ENCODE results near the gene AHCTF1. TPM values are rescaled to one million over a fixed set of nuclear protein-coding genes. Genes with fewer than 3 reads are reported as not detected.

Gene AHCTF1
- total RNA-seq, 6 experiments from 2014 or later: 10.3 to 23.4 (median 14.9) TPM

- Histone ChIP-seq H3K36me3 (no peaks in the 10 kb centered on the region), H3K9me3 (no peaks in the 10 kb centered on the region), H3K27ac (no peak overlapping the region), H3K4me3 (no peak overlapping the region), H3K4me1 (no peaks in the 10 kb centered on the region), H3K27me3 (no peaks in the 10 kb centered on the region)
- intact Hi-C loops (cut with DNase I): no loop called here
- no peak for DNase-seq
- no peak for ATAC-seq
- TF ChIP-seq POLR2A (IDR thresholded peaks at IDR 0.05): no peak
- TF ChIP-seq, protein P1, sequence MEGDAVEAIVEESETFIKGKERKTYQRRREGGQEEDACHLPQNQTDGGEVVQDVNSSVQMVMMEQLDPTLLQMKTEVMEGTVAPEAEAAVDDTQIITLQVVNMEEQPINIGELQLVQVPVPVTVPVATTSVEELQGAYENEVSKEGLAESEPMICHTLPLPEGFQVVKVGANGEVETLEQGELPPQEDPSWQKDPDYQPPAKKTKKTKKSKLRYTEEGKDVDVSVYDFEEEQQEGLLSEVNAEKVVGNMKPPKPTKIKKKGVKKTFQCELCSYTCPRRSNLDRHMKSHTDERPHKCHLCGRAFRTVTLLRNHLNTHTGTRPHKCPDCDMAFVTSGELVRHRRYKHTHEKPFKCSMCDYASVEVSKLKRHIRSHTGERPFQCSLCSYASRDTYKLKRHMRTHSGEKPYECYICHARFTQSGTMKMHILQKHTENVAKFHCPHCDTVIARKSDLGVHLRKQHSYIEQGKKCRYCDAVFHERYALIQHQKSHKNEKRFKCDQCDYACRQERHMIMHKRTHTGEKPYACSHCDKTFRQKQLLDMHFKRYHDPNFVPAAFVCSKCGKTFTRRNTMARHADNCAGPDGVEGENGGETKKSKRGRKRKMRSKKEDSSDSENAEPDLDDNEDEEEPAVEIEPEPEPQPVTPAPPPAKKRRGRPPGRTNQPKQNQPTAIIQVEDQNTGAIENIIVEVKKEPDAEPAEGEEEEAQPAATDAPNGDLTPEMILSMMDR (IDR thresholded peaks at IDR 0.05): no peak
- WGBS (ENCODE audit: insufficient coverage, low coverage, low lambda C conversion rate, missing lambda C conversion rate): 44% methylated on average over 14 of the region's 18 CpGs
Observed at GRCh38 chr1:246794048-246794827, 137.5 kb downstream of the AHCTF1 start.

DNA sequence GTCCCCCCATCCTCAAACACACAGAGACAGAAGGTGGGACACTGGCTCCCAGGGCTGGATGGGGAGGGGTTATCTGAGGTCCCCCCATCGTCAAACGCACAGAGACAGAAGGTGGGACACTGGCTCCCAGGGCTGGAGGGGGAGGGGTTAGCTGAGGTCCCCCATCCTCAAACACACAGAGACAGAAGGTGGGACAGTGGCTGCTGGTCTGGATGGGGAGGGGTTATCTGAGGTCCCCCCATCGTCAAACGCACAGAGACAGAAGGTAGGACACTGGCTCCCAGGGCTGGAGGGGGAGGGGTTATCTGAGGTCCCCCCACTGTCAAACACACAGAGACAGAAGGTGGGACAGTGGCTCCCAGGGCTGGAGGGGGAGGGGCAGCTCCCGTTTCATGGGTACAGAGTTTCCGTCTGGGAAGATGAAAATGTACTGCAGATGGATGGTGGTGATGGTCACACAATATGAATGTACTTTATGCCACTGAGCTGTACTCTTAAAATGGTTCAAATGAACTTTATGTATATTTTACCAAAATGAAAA lies 138.3 kb downstream of the AHCTF1 start:
- no peak for DNase-seq
- TF ChIP-seq POLR2A (IDR thresholded peaks at IDR 0.05): no peak
- TF ChIP-seq, protein P1 (IDR thresholded peaks at IDR 0.05): no peak
- intact Hi-C loops (cut with DNase I): no loop called here

DNA sequence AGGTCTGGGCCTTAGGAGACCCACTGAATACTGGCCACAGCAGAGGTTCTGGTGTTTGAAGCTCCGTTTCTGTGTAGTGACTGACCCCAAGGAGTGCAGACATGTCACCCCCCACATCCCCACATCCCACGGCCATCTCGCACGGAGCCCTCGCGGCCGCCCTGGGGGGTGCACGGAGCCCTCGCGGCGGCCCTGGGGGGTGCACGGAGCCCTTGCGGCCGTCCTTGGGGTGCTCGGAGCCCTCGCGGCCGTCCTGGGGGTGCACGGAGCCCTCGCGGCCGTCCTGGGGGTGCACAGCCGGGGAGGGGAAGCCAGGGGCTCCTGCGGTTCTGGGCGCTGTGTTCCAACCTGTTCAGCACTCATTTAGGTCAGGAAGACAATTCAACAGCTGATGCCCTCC lies 139.1 kb downstream of the AHCTF1 start:
- H3K27me3 ChIP-seq: no peaks in the 10 kb centered on the region
- H3K4me3 ChIP-seq: no peak overlapping the region
- TF ChIP-seq, protein P1 (IDR thresholded peaks at IDR 0.05): no peak
- no peak for DNase-seq
- H3K4me1 ChIP-seq: peaks cover 0 to 15% (median 2%) of the 10 kb centered on the region in 4 donors
- no peak for ATAC-seq
- no peaks in the 10 kb centered on the region for H3K36me3 ChIP-seq
- 76% methylated on average over 2 of the region's 25 CpGs for WGBS (ENCODE audit: insufficient coverage, low coverage, low lambda C conversion rate, missing lambda C conversion rate)
- H3K27ac ChIP-seq: no peak overlapping the region
- no peaks in the 10 kb centered on the region for H3K9me3 ChIP-seq
- intact Hi-C loops (cut with DNase I): no loop called here

More for the DNA sequence above, 138.3 kb downstream of the AHCTF1 start:
- no peaks in the 10 kb centered on the region for H3K27me3 ChIP-seq
- no peaks in the 10 kb centered on the region for H3K9me3 ChIP-seq
- ATAC-seq: no peak
- H3K36me3 ChIP-seq: no peaks in the 10 kb centered on the region
- WGBS (ENCODE audit: insufficient coverage, low coverage, low lambda C conversion rate, missing lambda C conversion rate): 17% methylated on average over 4 of the region's 6 CpGs
- no peak overlapping the region for H3K4me3 ChIP-seq
- H3K4me1 ChIP-seq: peaks cover 0 to 8% (median 0%) of the 10 kb centered on the region in 4 donors
- H3K27ac ChIP-seq: no peak overlapping the region

GRCh38 chr1:246791303-246791918 lies 140.3 kb downstream of the AHCTF1 start:
- no peak for TF ChIP-seq POLR2A (IDR thresholded peaks at IDR 0.05)
- TF ChIP-seq, protein P1 (IDR thresholded peaks at IDR 0.05): no peak
- Histone ChIP-seq H3K9me3 (no peaks in the 10 kb centered on the region), H3K4me3 (no peak overlapping the region), H3K27me3 (no peaks in the 10 kb centered on the region), H3K27ac (no peak overlapping the region), H3K36me3 (no peaks in the 10 kb centered on the region), H3K4me1 (peaks cover 0 to 15% (median 2%) of the 10 kb centered on the region in 4 donors)
- DNase-seq: peak in 1 of 3 donors; percentile 37
- ATAC-seq: no peak
- WGBS (ENCODE audit: insufficient coverage, low coverage, low lambda C conversion rate, missing lambda C conversion rate): 84% methylated on average over 8 of the region's 17 CpGs
- intact Hi-C loops (cut with DNase I): no loop called here

Measured in right lobe of liver (tissue), 6 donors.